OCI-LY1 (cell line): ENCODE data around the gene SGCD.

Source experiments
- H2AFZ ChIP-seq: fragments of 200-600 bp; sonication (generic), shearing (Covaris generic); 2 replicates; pipeline ENCODE4 v1.6.0; 2014; ENCODE audit warnings: antibody characterized with exemption, mild to moderate bottlenecking, low read length
- H3F3A ChIP-seq: fragments of 200-600 bp; sonication (generic), shearing (Covaris generic); 2 replicates; pipeline ENCODE4 v1.6.0; 2014; ENCODE audit warnings: mild to moderate bottlenecking, antibody characterized with exemption, low read length, moderate library complexity; ENCODE audit not compliant: insufficient read depth
- H3K27ac ChIP-seq: fragments of 200-600 bp; sonication (generic); 2 replicates; pipeline ENCODE4 v1.5.1; 2014; ENCODE audit warnings: low read length, mixed run types, mild to moderate bottlenecking, low read depth; ENCODE audit not compliant: poor library complexity, severe bottlenecking
- H3K27me3 ChIP-seq: fragments of 200-600 bp; sonication (generic); 2 replicates; pipeline ENCODE4 v1.6.0; 2014; ENCODE audit warnings: antibody characterized with exemption, mild to moderate bottlenecking, low read length, moderate library complexity; ENCODE audit not compliant: insufficient read depth
- H3K36me3 ChIP-seq: fragments of 200-600 bp; sonication (generic); 2 replicates; pipeline ENCODE4 v1.6.1; 2014; ENCODE audit warnings: mild to moderate bottlenecking, antibody characterized with exemption, low read length, moderate library complexity, mixed read lengths; ENCODE audit not compliant: insufficient read depth
- H3K4me1 ChIP-seq: fragments of 200-600 bp; sonication (generic); 2 replicates; pipeline ENCODE4 v1.5.1; 2014; ENCODE audit warnings: mild to moderate bottlenecking, low read length, moderate library complexity; ENCODE audit not compliant: insufficient read depth, severe bottlenecking
- H3K4me2 ChIP-seq: fragments of 200-600 bp; sonication (generic), shearing (Covaris generic); 2 replicates; pipeline ENCODE4 v1.6.1; 2014; ENCODE audit warnings: low read length
- H3K4me3 ChIP-seq: fragments of 200-600 bp; sonication (generic); 2 replicates; pipeline ENCODE4 v1.5.1; 2014; ENCODE audit warnings: low read length, low read depth, mild to moderate bottlenecking, mixed read lengths; ENCODE audit not compliant: poor library complexity, severe bottlenecking
- H3K79me2 ChIP-seq: fragments of 200-600 bp; shearing (Covaris generic); 2 replicates; pipeline ENCODE4 v1.6.1; 2016; ENCODE audit warnings: mixed run types, low read length, mixed read lengths; ENCODE audit not compliant: insufficient read depth
- H3K9ac ChIP-seq: fragments of 200-600 bp; sonication (generic), shearing (Covaris generic); 2 replicates; pipeline ENCODE4 v1.6.1; 2014; ENCODE audit warnings: mild to moderate bottlenecking, low read length, mixed read lengths
- H3K9me2 ChIP-seq: fragments of 200-600 bp; sonication (generic), shearing (Covaris generic); 2 replicates; pipeline ENCODE4 v1.6.1; 2014; ENCODE audit warnings: low read depth, mild to moderate bottlenecking, low read length, mixed read lengths
- H3K9me3 ChIP-seq: fragments of 200-600 bp; shearing (Covaris generic); 2 replicates; pipeline ENCODE4 v1.6.1; 2014; ENCODE audit warnings: low read length, mixed read lengths
- H4K20me1 ChIP-seq: fragments of 200-600 bp; sonication (generic), shearing (Covaris generic); 2 replicates; pipeline ENCODE4 v1.6.0; 2016; ENCODE audit warnings: mild to moderate bottlenecking, low read length; ENCODE audit not compliant: insufficient read depth
- CTCF ChIP-seq: fragments of 200-600 bp; sonication (generic), shearing (Covaris generic); IDR thresholded peaks from 2 replicates; pipeline ENCODE4 v1.5.1; 2017; ENCODE audit warnings: mild to moderate bottlenecking, antibody characterized with exemption, low read length, moderate library complexity, mixed read lengths
- EZH2 ChIP-seq: fragments of 200-600 bp; sonication (generic), shearing (Covaris generic); IDR thresholded peaks from 2 replicates; pipeline ENCODE4 v1.8.0; 2017; ENCODE audit warnings: borderline replicate concordance, mixed run types, mild to moderate bottlenecking, antibody characterized with exemption, low read length, moderate library complexity, mixed read lengths

Gene SGCD

GRCh38 chr5:156715287-156715686 lies 388.3 kb downstream of the SGCD start:
- Histone ChIP-seq H2AFZ (no peak overlapping the region), H4K20me1 (no peaks in the 10 kb centered on the region), H3K9me2 (no peaks in the 10 kb centered on the region), H3K27ac (no peak overlapping the region), H3K27me3 (no peaks in the 10 kb centered on the region), H3K79me2 (no peaks in the 10 kb centered on the region), H3K9ac (no peak overlapping the region), H3F3A (no peaks in the 10 kb centered on the region), H3K4me2 (no peak overlapping the region), H3K36me3 (no peaks in the 10 kb centered on the region), H3K9me3 (no peaks in the 10 kb centered on the region), H3K4me3 (no peak overlapping the region), H3K4me1 (no peaks in the 10 kb centered on the region)
- TF ChIP-seq CTCF = no peak
- no peak for TF ChIP-seq EZH2

GRCh38 chr5:156716591-156717380 lies 389.8 kb downstream of the SGCD start:
- H4K20me1 ChIP-seq = no peaks in the 10 kb centered on the region
- H2AFZ ChIP-seq = no peak overlapping the region
- H3K27me3 ChIP-seq = no peaks in the 10 kb centered on the region
- H3K4me3 ChIP-seq = no peak overlapping the region
- no peaks in the 10 kb centered on the region for H3K36me3 ChIP-seq
- TF ChIP-seq CTCF (no peak), EZH2 (no peak)
- H3K9ac ChIP-seq = no peak overlapping the region
- no peak overlapping the region for H3K4me2 ChIP-seq
- no peaks in the 10 kb centered on the region for H3K4me1 ChIP-seq
- no peak overlapping the region for H3K27ac ChIP-seq
- H3K9me3 ChIP-seq = no peaks in the 10 kb centered on the region
- H3K79me2 ChIP-seq = no peaks in the 10 kb centered on the region
- H3F3A ChIP-seq = no peaks in the 10 kb centered on the region
- H3K9me2 ChIP-seq = no peaks in the 10 kb centered on the region

DNA sequence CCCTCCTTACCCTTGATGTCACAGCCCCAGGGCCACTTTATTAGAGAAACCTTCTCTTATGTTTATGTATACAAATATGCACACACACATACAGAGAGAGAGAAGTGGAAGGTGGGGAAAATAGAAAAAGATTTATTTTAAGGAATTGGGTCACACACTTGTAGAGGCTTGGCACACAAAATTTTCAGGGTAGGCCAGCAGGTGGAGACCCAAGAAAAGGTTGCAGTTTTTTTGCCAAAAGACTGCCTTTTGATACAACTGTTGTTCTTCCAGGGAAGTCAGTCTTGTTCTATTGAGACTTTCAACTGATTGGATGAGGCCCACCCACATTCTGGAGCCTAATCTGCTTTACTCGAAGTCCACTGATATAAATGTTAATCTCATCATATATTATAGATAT lies 392.0 kb downstream of the SGCD start:
- TF ChIP-seq CTCF (no peak), EZH2 (no peak)
- Histone ChIP-seq H3K36me3 (no peaks in the 10 kb centered on the region), H3K9me3 (no peaks in the 10 kb centered on the region), H2AFZ (no peak overlapping the region), H3K9me2 (no peaks in the 10 kb centered on the region), H3K4me3 (no peak overlapping the region), H3K79me2 (no peaks in the 10 kb centered on the region), H3K27me3 (no peaks in the 10 kb centered on the region), H3K9ac (no peak overlapping the region), H4K20me1 (no peaks in the 10 kb centered on the region), H3K4me2 (no peak overlapping the region), H3F3A (no peaks in the 10 kb centered on the region), H3K27ac (no peak overlapping the region), H3K4me1 (no peaks in the 10 kb centered on the region)
